ENCODE data around the gene ADAMTS16.

Gene ADAMTS16

GRCh38 chr5:5360941-5361520 lies 220.9 kb downstream of the ADAMTS16 start:
- DNase-seq (ENCODE audit: low read depth, low spot score), result no peak
- Histone ChIP-seq H3K9ac (ENCODE audit: insufficient read length) (no peak overlapping the region), H3K4me3 (no peak overlapping the region), H3K36me3 (ENCODE audit: insufficient read depth, low read length) (no peaks in the 10 kb centered on the region), H3K9me3 (ENCODE audit: low read depth, low read length) (no peaks in the 10 kb centered on the region), H3K27ac (no peak overlapping the region)
- TF ChIP-seq POLR2AphosphoS5 (IDR thresholded peaks at IDR 0.05; ENCODE audit: borderline replicate concordance, low read depth, low read length) (no peak), FOXP2 (optimal IDR thresholded peaks at IDR 0.05; ENCODE audit: control extremely low read depth, extremely low read length, insufficient read depth) (no peak), EZH2 (IDR thresholded peaks at IDR 0.05) (no peak)

DNA sequence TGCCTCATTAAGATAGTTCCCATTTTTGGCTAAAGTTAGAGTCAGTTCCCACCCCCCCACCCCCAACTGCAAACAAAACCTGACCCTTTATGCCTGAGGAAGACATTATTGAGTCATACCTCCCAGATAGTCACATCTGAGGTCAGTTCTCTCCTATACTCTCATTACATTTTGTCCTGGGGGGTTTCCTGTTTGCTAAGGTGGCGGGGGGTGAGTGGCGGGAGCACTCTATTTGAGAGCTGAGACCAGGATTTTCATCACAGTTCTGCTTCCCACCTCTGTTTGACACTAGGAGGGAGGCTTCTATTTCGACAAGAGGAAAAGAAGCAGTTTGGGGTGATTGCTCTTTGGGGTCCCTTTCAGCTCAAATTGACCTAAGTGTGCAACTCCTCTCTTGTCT lies 222.9 kb downstream of the ADAMTS16 start:
- no peak overlapping the region for H3K4me3 ChIP-seq
- TF ChIP-seq POLR2AphosphoS5 (IDR thresholded peaks at IDR 0.05; ENCODE audit: borderline replicate concordance, low read depth, low read length) (no peak), EZH2 (IDR thresholded peaks at IDR 0.05) (no peak), FOXP2 (optimal IDR thresholded peaks at IDR 0.05; ENCODE audit: control extremely low read depth, extremely low read length, insufficient read depth) (no peak)
- H3K9me3 ChIP-seq (ENCODE audit: low read depth, low read length), result no peaks in the 10 kb centered on the region
- no peak for DNase-seq (ENCODE audit: low read depth, low spot score)
- H3K27ac ChIP-seq, result no peak overlapping the region
- no peaks in the 10 kb centered on the region for H3K36me3 ChIP-seq (ENCODE audit: insufficient read depth, low read length)
- no peak overlapping the region for H3K9ac ChIP-seq (ENCODE audit: insufficient read length)

DNA sequence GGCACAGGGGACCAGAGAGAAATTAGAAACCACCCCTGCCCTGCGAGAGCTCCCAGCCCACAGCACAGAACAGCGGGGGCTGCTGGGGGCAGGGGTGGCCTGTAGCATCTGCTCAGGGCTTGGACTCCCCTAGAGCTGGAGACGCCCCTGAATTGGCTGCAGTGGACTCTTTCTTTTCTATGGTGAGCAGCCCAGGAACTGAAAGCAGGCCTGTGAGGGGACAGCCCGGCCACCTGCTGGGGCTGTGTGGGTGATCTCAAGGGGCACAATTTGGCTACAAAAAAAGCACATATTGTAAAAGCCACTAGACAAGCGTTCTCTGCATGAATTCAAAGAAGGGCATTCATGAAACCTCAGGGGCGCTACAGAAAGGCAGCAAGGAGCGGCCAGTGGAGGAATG lies 224.8 kb downstream of the ADAMTS16 start:
- Histone ChIP-seq H3K9me3 (ENCODE audit: low read depth, low read length) (no peaks in the 10 kb centered on the region), H3K36me3 (ENCODE audit: insufficient read depth, low read length) (no peaks in the 10 kb centered on the region), H3K9ac (ENCODE audit: insufficient read length) (no peak overlapping the region), H3K4me3 (no peak overlapping the region), H3K27ac (no peak overlapping the region)
- DNase-seq (ENCODE audit: low read depth, low spot score), result no peak
- no peak for TF ChIP-seq FOXP2 (optimal IDR thresholded peaks at IDR 0.05; ENCODE audit: control extremely low read depth, extremely low read length, insufficient read depth)
- TF ChIP-seq POLR2AphosphoS5 (IDR thresholded peaks at IDR 0.05; ENCODE audit: borderline replicate concordance, low read depth, low read length), result no peak
- TF ChIP-seq EZH2 (IDR thresholded peaks at IDR 0.05), result no peak

DNA sequence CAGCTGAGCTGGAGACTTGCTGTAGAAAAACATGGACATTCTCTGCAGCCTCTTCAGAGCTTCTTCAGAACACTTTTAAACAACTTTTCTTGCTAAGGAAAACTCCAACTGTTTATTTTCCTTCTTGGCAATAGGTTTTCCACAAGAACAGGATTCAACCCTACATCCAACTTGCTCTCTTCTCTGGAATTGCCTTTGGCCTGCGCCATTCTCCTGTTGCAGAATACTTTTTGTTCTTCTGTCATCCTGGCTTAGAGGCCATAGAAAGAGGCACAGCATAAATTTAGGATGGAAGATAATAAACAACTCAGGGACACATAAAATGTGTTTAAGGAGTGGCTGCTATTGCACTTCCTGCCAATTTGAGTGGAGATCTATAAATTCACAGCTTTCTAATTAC lies 227.6 kb downstream of the ADAMTS16 start:
- Histone ChIP-seq H3K27ac (no peak overlapping the region), H3K36me3 (ENCODE audit: insufficient read depth, low read length) (no peaks in the 10 kb centered on the region), H3K4me3 (no peak overlapping the region), H3K9me3 (ENCODE audit: low read depth, low read length) (no peaks in the 10 kb centered on the region), H3K9ac (ENCODE audit: insufficient read length) (no peak overlapping the region)
- DNase-seq (ENCODE audit: low read depth, low spot score), result no peak
- TF ChIP-seq POLR2AphosphoS5 (IDR thresholded peaks at IDR 0.05; ENCODE audit: borderline replicate concordance, low read depth, low read length), result no peak
- no peak for TF ChIP-seq EZH2 (IDR thresholded peaks at IDR 0.05)
- TF ChIP-seq FOXP2 (optimal IDR thresholded peaks at IDR 0.05; ENCODE audit: control extremely low read depth, extremely low read length, insufficient read depth), result no peak

DNA sequence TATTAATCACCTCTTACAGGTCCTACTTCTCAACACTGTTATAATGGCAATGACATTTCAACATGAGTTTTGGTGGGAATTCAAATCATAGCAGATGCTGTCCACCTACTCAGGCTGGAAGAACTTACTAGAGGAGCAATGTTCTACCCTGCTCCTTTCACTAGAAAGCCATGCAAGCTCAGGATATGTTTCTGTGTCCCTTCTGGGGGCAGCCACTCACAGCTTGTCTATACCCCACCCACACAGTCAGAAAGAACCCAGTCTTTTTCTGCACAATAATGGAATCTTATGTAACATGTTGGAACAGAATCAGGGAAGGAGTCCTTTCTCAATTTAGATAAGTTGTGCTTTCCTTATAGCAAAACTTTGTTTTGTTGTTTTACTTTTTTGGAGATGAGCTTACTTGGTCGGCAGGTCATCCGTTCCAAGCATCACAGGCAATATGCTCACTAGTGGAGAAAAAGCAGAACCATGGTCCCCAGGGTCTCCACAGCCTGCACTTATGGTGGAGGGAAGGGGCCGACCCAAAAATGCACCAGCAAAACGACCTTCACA lies 229.0 kb downstream of the ADAMTS16 start:
- H3K27ac ChIP-seq, result no peak overlapping the region
- no peak for TF ChIP-seq POLR2AphosphoS5 (IDR thresholded peaks at IDR 0.05; ENCODE audit: borderline replicate concordance, low read depth, low read length)
- no peak for TF ChIP-seq EZH2 (IDR thresholded peaks at IDR 0.05)
- TF ChIP-seq FOXP2 (optimal IDR thresholded peaks at IDR 0.05; ENCODE audit: control extremely low read depth, extremely low read length, insufficient read depth), result no peak
- no peaks in the 10 kb centered on the region for H3K9me3 ChIP-seq (ENCODE audit: low read depth, low read length)
- no peaks in the 10 kb centered on the region for H3K36me3 ChIP-seq (ENCODE audit: insufficient read depth, low read length)
- no peak overlapping the region for H3K9ac ChIP-seq (ENCODE audit: insufficient read length)
- no peak overlapping the region for H3K4me3 ChIP-seq
- no peak for DNase-seq (ENCODE audit: low read depth, low spot score)
